ENCODE results near the gene PTPRN2.

PTPRN2 gene

GRCh38 chr7:157633465-157634185 is 954.0 kb downstream of the PTPRN2 start:
- FAIRE-seq (no peak), DNase-seq (ENCODE audit: insufficient read length, low spot score) (no peak)
- TF ChIP-seq CTCF (IDR thresholded peaks at IDR 0.05; ENCODE audit: insufficient read depth, missing control alignments), result no peak

- FAIRE-seq (no peak), DNase-seq (ENCODE audit: insufficient read length, low spot score) (no peak)
Observed at GRCh38 chr7:157630301-157630853, 957.2 kb downstream of the PTPRN2 start.

GRCh38 chr7:157628456-157628855 is 959.2 kb downstream of the PTPRN2 start:
- no peak for FAIRE-seq
- no peak for TF ChIP-seq CTCF (IDR thresholded peaks at IDR 0.05; ENCODE audit: insufficient read depth, missing control alignments)
- DNase-seq (ENCODE audit: insufficient read length, low spot score), result no peak

More at GRCh38 chr7:157630301-157630853, 957.2 kb downstream of the PTPRN2 start:
- no peak for TF ChIP-seq CTCF (IDR thresholded peaks at IDR 0.05; ENCODE audit: insufficient read depth, missing control alignments)

GRCh38 chr7:157627646-157628045 is 960.0 kb downstream of the PTPRN2 start:
- DNase-seq (ENCODE audit: insufficient read length, low spot score), result no peak
- FAIRE-seq, result no peak
- no peak for TF ChIP-seq CTCF (IDR thresholded peaks at IDR 0.05; ENCODE audit: insufficient read depth, missing control alignments)

GRCh38 chr7:157627033-157627432 is 960.6 kb downstream of the PTPRN2 start:
- no peak for TF ChIP-seq CTCF (IDR thresholded peaks at IDR 0.05; ENCODE audit: insufficient read depth, missing control alignments)
- DNase-seq (ENCODE audit: insufficient read length, low spot score), result no peak
- FAIRE-seq, result no peak

GRCh38 chr7:157625973-157626742 is 961.5 kb downstream of the PTPRN2 start:
- FAIRE-seq (no peak), DNase-seq (ENCODE audit: insufficient read length, low spot score) (no peak)
- TF ChIP-seq CTCF (IDR thresholded peaks at IDR 0.05; ENCODE audit: insufficient read depth, missing control alignments), result no peak
